HG03039 (cell line): ENCODE results near the gene CCDC24.

Experiments
- ATAC-seq: cut with Tn5 transposase; IDR thresholded peaks from one replicate; pipeline ENCODE4 v1.9.1; 2021; ENCODE audit warnings: mild to moderate bottlenecking, moderate library complexity; ENCODE audit not compliant: unreplicated experiment

CCDC24 gene

DNA sequence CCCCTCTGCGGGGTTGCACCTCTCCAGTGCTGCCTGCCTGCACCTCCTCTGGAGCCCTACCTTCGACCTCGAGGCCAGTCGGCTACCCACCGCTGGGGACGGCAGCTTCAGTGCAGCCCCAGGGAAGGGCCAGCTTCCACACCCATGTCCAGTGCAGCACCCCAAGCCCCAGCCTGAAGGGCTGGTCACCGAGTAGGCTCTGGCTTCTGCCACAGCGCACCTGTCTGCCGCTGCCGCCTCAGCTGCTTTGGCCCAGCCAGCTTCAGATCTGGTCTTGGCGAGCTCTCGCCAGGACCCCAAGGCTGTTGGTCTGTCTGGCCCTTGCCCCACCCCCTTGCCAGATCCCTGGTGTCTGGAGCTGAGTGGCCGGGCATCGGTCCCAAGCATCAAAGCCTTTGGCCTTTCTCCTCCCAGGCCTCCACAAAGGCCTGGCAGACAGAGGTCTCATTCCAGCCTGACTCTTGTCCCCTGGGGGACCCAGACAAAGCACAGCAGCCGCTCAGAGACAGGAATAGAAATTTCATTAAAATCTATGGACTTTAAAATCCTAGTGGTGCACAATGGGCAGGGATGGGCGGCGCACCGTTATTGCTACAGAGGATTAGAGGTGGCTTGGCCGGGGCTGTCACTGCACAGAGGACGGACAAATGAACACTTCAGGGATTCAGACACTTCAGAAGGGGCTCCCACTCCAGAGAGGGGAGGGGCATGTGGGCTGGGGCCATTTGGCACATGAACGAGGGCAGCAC, 4.8 kb downstream of the CCDC24 start:
- no peak for ATAC-seq

DNA sequence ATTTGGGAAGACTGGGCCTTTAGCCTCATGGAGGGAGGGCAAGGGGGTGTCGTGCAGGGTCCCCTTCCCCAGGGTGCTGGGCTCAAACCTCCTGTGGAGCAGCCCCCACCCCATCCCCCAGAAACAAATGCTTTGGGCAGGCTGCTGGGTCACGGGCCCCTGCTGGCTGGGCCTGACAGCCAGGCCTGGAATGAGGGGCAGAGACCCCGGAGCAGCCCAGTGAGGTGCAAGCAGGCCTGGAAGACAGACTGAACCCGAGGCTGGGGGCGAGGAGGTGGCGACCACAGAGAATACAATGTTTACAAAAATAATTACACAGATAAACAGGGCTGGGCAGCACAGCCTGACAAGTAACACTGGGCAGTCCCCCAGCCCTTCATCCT, 5.3 kb downstream of the CCDC24 start:
- no peak for ATAC-seq

DNA sequence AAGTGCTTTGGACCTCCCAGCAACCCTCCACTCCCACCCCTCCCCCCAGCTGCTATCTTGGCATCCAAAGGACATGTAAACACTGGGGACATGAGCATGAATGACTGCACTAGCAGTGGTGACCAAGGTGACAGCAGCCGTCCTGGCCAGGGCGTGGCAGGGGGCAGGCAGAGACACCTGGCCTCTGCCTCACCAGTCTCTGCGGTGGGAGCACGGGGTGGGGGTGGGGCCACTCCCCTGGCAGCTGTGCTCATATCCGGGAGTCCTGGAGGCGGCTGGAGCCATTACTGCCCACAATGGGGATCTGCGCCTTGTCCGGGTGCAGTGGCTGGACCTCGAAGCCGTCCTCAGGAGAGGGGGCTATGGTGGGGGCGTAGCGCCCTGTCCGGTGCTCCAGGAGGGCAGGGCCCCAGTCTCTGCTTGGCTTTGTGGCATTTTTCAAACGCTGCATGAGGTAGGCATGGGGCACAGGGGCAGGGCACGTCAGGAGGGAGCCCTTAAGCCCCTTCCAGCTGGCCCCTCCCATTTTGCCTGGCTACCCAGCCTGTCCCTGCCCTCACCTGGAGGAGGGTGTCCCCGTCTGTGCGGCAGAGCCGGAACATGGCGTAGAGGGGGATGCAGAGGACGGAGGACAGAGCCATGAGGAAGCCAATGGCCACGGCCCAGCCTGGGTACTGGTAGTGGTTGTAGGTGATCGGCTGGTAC, 6.0 kb downstream of the CCDC24 start:
- no peak for ATAC-seq

DNA sequence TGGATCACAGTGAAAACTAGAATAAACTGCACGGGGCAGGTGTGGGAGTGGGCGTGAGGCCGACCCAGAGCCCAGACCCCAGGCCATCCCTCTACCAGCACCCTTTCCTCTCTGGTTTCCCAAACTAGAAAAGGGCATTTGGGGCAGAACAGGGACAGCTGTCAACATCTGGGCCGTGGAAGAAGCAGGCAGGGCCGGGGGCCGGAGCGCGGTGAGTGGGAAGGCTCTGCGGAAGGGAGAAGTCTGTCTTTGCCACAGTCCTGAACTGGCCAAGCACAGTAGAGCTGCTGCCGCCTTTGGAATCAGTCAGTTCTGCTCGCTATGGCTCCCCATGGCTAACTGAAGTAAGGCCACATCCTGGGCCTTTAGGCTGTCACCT, 6.6 kb downstream of the CCDC24 start:
- no peak for ATAC-seq

DNA sequence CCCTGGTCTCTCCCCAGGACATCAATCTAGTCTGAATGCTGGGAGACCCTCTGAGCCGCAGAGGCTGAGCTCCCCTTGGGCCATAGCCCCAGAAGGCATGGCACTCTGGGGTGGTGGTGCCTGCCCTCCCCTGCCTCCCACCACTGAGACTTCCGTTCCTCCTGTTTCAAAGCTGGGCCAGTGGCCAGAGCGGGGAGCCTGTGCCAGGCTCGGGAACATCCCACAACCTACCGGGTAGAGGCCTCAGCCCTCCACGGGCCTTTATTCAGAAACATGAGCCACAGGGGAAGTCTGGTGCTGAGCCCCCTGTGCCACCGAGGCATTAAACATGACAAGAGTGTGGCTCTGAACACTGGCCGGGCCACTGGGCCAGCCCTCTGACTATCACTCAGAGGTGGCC, 8.1 kb downstream of the CCDC24 start:
- ATAC-seq: no peak

DNA sequence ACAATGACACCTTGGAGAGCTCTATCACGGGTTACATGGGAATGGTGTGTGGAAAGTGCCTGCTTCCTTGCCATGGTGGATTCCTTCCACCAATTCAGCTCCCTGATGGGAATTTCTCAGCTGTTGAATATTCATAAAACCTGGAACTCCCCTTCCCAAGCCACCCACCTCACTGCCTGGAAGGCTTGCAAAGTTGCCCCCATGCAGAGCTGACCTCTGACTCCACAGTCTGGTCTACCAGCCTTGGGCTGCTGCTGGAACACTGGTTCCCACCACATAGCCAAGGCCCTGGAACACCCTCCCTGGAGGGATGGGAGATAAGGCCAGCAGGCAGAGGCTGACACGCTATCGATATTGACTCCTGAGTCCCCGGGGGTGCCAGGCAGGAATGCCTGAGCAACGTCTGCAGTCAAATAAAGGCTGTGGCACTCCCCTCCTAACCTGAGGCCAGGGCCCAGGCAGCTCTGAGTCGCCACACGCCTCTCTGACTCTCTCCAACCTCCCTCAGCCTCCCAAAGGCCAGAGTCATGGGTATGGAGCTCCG, 8.8 kb downstream of the CCDC24 start:
- ATAC-seq: no peak

DNA sequence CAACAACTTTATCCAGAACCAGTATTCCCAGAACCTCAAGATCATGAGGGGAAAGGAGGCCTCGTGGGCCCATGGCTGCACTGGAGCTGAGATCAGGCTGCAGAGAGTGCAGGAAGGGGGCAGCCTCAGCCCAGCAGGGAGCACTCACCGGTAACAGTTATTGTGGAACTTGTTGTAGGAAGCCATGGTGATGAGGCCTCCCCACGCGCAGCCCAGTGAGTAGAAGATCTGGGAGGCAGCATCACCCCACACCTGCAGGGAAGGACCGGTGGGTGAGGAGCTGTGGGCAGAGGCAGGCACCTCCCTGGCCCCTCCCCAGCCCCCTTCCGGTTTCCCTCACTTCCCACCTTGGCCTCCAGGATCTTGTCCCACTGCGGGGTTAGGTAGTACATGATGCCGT, 10.8 kb downstream of the CCDC24 start:
- ATAC-seq: no peak

DNA sequence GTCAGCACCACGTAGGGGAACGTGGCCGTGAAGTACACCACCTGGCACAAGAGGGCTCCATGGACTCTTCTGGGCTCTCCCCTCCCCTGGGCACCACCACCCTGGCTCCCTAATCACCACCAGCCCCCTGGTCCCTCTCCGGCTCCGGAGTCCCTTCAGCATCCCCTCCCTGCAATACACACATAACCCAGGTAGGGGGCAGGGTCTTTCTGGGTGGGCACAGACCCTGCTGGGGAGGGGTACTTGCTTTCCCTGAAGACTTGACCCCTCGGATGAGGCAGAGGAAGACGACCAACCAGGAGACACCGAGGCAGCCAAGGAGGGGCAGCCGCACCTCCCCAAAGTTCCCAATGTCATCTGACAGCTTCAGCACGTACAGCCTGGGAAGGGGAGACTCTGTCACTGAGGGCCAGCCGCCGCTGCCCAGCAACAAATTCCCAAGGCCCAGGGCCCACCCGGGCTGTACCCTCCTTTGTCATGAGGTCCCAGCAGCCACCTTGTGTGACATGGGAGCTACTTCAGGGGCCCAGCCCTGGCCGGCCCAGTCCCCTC, 11.3 kb downstream of the CCDC24 start:
- ATAC-seq: no peak

DNA sequence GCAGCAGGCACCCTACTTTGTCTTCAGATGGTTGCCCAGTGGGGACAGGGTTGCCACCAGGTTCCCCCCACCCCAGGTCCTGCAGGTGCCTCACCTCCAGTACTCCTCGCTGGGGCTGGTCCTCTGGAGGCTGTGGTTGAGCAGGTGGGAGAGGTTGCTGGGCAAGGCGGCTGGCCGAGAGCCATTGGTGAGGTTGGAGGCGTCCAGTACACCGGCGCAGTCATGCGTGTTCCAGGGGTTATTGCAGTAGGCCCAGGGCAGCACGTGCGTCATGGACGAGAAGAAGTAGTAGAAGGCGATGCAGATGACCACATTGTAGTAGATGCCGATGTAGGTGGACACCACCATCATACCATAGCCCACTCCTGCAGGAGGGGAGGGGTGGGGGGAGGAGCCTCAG, 16.9 kb downstream of the CCDC24 start:
- ATAC-seq: no peak

DNA sequence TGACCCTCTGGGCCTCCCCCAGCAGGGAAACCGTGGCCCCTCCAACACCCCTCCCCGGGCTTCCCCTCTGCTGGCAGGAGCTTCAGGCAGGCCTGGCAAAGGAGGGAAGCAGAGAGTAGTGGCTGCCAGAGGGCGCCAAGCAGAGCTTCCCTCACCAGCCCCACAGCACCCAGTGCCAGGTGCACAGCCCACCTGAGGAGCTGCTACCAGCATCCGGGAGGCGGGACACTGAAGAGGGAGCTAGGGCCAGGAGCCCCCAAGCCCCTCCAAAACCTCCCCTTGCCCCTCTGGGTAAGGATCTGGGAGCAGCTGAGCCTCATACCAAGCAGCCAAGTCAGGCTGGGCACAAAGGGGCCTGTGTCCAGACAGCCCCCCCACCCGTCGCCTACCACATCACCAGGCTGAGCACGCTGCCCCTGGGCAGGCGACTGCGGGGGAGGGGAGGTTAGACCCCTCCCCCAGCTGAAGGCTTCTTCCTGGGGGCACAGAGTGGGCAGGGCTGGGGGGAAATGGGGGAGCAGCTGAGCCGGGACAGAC, 19.6 kb downstream of the CCDC24 start:
- ATAC-seq: no peak

DNA sequence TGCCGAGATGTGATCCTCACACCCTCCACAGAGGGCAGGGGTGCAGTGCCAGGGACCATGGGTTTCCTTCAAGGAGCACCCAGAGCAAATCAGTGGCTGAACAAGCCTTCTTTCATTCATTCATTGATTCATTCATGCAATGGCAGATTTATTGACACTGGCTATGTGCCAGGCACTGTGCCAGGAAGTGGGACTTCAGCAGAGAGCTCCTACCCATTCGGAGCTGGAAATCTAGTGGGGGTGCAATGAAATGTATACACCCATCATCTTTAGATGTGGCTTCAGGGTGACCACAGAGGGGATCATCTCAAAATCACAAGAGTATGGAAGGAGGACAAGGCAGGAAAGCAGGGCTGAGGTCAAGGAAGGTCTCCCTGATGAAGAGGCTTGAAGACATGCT, 21.0 kb downstream of the CCDC24 start:
- no peak for ATAC-seq

DNA sequence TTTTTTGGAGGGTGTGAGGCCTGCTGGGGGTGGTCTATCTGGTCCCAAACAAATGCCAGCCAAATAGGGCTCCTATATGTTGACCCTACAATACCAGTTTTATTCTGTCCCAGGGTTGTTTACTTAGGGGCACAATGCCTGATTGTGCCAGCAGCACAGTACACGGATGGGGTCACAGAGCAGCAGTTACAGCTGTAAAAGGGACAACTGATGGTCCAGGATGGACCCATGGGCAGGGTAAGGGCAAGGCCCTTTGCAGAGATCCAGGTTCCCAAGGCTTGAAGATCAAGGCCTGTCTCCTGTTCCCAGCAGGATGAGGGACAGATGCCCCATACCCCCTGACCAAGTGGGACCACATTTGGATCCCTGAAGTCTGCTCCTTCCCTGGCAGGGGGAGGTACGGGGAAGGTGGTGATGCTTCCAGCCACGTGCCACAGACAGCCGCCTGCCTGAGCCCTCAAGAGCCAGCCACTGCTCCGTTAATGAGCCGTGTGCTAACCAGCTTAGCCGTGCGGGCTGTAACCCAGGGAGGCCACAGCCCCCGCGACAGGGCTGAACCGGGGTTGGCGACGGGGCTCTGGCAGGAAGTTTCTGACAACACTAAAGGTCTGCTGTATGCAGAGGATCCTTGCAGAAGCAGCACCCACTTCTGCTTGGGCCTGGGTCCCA, 21.7 kb downstream of the CCDC24 start:
- no peak for ATAC-seq

DNA sequence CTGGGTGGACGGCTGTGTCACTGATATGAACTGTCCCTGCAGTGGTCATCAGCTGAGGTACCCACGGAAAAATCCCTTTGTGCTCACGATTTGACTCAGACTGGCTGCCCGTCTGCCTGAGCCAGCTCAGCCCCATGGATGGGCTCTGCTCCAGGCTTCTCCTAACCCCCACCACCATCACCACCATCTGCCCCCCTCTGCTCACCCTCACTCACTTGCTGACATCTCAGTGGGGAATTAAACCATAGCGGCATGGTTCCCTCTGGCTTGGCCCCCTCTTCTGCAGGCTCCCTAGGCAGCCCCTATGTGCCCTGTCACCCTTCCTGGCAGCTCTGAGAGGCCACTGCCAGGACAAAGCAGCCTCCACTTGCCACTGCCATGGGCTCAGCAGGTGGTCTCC, 22.6 kb downstream of the CCDC24 start:
- no peak for ATAC-seq

DNA sequence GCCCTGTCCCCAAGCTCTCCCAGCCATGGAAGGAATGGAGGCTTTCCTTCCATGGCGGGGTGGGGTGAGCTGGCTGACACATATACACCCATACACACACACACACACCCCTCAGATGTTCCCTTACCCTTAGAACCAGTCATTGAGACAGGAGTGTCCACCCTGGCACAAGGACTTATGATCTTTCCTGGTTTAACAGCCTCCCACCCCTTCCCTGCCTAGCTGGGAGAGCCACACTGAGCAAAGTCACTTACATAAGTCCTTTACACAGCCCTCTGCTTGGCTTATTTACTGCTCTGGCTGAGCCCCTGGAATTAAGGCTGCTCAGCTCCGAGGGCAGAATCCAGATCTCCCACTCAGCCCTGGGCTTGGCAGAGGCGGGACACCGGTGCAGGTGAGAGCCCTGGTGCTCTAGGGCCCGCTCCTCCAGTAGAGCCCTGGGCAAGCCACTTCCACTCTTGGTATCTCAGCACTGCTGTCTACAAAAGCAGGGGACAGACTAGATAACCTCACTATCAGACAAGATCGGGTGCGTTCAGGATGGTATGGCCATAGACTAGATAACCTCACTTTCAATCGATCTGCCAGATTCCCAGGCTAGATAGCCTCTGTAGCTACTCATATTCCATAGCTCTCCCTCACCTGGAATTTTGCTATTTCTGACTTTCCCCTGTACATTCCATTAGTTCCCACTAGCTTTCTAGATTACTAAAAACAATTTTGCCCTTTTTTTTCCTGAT, 23.1 kb downstream of the CCDC24 start:
- no peak for ATAC-seq

DNA sequence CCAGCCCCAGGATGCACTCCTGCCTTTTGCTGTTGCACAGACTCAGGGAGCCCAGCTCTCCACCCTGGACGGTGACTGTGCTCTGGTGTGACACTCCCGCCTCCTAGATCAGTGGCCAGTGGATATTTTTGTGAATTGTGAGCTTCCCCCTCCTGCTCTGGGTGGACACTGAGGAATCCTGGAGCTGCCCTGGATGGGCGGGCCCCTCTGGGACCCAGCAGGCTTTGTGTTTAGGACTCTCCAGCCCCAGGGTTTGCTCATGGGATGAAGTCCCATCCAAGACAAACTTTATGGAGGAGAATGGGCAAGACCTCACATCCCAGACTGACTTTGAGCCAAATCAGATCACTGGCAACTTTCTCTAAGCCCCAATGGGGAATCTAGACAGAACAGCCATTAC, 23.8 kb downstream of the CCDC24 start:
- ATAC-seq: no peak

DNA sequence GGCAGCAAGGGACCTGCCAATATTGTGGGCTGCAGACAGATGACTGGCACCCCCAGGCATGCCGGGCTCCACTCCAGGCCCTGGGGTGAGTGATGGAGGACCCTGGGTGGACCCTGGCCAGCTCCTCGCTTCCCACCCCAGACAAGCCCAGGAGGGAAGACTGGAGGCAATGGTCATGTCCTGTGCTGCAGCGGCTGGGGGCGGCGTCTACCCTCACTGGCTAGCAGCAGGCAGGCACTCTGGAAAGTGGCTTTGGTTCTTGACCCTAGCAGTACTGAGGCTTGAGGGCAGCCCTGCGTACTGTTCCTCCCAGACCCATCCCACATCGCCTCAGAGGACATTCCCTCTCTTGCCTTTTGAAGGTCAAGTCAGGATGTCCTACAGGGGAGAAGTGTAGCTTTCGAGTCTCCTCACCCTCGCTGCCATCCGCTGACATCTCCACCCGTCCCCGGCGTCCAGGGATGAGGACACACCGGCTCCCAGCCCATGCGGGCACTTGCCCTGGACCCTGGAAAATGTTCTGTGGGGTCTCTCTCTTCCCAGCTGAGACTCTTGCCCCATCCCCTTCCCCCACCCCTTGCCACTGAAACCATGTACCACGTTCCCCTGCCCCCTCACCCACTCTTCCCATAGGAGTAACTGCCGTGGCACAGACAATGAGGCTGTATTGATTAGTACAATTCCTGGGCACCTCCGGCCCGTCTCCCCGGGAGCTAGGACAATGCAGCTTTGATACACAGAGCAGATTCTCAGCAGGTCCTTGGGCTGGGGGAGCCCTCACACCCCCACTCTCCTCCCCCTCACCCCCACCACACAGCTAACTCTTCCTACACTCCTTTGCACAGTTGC, 24.9 kb downstream of the CCDC24 start:
- no peak for ATAC-seq

DNA sequence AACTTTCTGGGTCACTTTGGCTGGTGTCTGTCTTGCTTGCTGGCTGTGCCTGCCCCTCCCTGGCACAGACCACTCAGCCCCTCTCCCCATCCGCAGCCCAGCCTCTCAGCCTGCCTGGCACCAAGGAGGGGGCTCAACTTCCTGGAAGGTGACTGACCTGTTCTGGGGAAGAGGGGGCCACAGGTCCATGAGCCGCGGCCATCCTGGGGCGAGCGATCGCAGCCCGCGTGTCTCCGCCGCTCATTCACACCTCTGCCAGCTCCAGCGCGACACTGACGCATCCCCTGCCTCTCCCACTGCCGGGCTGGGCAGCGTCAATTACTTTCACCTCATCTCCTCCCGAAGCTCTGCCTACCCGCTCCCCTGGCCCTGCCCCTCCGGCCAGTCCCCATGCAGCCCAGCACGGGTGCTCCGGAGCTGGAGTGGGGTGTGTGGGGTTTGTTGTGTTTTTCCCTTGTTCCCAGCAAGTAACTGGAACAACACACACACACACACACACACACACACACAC, 25.5 kb downstream of the CCDC24 start:
- ATAC-seq: no peak

DNA sequence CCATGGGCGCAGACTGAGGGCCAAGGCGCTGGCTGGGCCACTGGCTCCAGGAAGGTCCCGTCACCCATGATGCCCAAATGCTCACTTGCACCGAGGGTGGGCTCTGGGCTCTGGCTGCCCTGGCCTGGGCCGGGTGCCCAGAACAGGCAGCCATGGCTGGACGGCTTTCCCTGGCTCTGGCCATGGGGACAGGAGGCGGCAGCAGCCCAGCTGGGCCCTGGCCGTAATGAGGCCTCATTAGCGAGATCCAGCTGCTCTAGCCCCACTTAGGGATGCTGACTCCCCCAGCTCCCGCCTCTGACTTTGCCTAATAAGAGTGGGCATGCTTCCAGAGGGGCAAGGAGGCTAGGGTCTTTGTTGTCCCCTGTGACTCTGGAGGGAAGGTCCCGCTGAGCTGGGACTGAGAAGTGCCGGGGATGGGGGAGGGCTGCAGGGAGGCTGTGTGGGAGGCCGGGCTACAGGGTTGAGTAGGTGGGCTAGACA, 28.1 kb downstream of the CCDC24 start:
- ATAC-seq: no peak

DNA sequence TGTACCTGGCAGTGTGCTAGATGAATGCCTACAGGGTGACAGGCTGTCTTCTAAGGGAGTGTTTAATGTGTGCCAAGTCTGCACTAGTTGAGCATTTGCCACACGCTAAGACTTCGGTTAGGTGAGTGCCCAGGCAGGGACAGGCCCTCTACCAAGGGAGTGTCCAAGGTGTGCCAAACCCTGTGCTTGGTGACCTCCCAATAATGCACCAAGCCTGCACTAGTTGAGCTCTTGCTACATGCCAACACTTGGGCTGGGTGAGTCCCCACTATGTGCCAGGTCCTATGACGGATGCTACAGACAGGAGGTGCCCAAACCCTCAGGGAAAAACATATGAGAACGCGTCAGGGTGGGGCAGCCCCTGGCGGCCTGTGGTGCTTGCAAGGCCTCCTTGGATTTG, 29.1 kb downstream of the CCDC24 start:
- no peak for ATAC-seq
